ENCODE data around the gene KIF3B.
"Not testable (repeated sequence)": the region's sequence is repeated elsewhere in the genome, so short reads cannot be mapped to it uniquely, and the experiment has no call there.

Gene KIF3B

GRCh38 chr20:32327087-32327681 lies 49.7 kb downstream of the KIF3B start:
- no peak for DNase-seq (ENCODE audit: extremely low read depth in 1 of 2, low read depth in 1 of 2)

DNA sequence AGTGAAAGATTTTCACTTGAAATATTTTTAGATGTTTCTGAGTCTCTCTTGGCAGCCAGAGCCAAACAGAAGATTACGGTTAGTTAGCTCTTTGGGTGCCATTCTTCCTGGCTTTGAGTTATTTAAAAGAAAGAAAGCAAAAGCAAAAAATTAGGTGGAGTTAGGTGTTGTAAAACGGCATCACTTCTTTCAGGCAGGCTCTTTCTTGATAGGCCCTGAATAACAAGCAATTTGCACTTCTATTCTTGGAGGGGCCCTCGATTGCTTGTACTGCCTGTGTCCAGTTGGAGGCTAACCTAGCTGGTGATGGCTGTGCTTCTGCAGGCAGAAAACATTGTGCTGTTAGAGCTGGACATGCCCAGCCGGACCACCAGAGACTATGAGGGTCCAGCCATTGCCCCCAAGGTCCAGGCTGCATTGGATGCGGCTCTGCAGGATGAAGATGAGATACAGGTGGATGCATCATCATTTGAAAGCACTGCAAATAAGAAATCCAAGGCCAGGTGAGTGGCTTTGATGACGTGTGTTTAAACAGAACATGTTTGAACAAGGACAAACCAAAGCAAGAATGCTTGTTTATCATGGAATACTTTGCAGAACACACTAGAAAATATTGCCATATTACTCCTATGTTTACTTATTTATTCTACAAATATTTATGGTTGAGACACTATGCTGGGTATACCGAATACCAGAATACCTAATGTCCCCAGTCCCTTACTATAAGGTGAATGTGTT lies 52.5 kb downstream of the KIF3B start:
- no peak for DNase-seq (ENCODE audit: extremely low read depth in 1 of 2, low read depth in 1 of 2)

DNA sequence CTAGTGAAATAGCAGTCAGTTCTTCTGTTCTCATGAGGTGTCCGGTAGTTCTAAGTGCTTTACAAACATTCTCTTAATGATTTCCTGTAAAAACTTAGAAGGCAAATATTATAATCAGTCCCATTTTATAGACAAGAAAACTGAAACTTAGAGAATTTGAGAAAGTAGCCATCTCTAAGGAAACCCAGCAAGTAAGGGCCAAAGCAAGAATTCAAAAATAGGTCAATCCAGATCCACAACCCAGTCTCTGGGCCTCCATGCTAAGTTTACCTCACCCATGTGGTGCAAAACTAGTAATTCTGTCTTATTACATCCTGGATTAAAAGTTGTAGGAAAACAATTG lies 53.1 kb downstream of the KIF3B start:
- DNase-seq (ENCODE audit: extremely low read depth in 1 of 2, low read depth in 1 of 2), result no peak

- DNase-seq (ENCODE audit: extremely low read depth in 1 of 2, low read depth in 1 of 2), result no peak
Measured at GRCh38 chr20:32332614-32333013, 55.2 kb downstream of the KIF3B start.

DNA sequence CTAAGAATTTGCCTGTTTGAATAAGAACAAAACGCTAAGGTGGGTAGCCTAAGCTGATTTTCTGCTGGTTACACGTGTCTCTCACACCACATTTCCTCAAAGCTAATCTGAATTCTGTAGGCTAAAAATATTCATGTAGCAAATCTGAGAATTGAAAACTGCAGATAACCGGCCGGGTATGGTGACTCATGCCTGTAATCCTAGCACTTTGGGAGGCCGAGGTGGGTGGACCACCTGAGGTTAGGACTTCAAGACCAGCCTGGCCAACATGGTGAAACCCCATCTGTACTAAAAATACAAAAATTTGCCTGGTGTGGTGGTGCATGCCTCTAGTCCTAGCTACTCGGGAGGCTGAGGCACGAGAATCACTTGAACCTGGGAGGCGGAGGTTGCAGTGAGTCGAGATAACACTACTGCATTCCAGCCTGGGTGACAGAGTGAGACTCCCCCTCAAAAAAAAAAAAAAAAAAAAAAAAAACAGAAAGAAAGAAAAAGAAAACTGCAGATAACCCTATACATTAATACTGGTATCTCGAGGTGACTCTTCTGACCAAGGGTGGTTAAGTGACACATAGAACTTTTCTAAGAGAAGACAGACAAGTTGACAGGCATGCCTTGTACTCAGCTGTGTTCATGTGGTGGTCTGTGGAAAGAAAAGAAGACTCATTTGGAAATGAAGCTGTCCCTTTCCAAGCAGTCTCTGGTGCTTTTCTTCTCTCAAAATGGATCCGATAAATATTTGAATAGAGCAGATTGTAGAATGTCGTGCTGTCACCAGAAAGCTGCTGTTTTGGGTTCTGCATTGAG lies 55.9 kb downstream of the KIF3B start:
- peak; percentile 46 to 64 for DNase-seq (ENCODE audit: extremely low read depth in 1 of 2, low read depth in 1 of 2)

DNA sequence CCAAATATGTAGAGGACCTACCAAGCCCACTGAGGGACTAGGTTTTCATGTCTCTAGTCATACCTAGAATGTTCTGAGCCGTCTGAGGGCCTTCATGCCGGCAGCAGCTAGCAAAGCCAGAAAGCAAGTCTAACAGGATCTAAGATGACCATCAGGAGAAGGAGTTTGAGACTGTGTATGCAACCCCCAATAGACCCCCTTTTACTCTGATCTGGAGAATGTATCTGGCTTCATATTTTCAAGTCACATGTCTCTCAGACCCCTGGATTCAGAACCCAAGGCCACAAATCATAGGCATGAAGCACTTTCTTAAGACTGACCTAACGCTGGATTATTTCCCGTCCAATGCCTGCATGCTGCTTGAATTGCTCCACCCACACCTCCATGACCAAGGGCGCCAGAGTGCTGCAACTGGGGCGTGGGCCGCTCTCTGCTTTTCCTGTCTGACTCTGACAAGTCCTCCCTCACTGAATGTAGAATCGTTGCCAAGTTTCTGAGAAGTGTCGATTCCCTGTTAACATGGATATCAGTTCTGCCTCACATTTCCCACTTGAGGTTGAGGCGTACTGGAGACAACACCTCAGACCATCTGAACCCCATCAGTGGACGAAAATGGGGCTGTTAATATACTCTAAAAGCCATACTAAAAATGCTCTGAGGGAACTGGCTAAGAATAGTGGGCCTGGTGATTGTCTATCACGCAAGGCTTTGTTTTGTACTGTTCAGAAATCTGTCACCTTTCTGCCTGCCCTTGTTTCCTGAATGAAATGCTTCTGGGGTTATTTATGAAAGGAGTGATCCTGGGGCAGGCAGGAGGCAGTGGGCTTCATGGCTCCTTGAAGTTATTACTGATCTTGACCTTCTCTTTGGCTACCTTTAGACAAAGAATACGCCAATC lies 56.8 kb downstream of the KIF3B start:
- peak; percentile 33 to 57 for DNase-seq (ENCODE audit: extremely low read depth in 1 of 2, low read depth in 1 of 2)

- DNase-seq (ENCODE audit: extremely low read depth in 1 of 2, low read depth in 1 of 2), result no peak
Measured at GRCh38 chr20:32336918-32337347, 59.5 kb downstream of the KIF3B start.

DNA sequence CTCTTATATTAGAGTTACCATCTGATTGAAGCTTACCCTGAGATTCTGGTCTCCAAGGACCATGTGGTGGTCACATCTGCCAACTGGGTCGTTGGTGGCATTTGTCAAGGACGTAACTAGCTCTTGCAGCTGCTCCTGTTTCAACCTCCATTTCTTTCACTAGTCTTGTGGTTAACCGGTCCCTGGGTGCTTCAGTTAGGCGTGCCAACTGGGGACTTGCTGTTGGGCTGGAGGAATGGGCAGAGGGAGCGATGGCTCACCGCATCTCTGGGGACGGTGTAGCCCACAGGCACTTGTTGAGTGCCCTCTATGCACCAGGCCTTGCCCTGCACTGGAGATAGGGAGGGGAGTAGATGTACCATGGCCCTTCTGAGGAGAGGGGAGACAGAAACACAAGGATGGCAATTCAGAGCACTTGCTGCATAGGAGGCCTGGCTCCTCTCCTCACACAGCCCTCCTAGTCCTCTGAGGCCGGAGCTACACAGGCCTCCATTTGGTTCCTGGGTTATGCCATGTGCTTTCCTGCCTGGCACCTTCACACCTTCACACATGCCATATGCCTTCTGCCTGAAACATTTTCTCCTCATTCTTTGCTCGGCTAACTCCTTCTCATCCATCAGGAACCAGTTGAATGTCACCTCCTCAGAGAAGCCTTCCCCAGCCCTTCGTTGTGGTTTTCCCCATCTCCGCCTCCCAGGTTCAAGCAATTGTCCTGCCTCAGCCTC lies 60.6 kb downstream of the KIF3B start:
- DNase-seq (ENCODE audit: extremely low read depth in 1 of 2, low read depth in 1 of 2), result no peak

GRCh38 chr20:32338665-32339064 lies 61.2 kb downstream of the KIF3B start:
- DNase-seq (ENCODE audit: extremely low read depth in 1 of 2, low read depth in 1 of 2), result no peak

DNA sequence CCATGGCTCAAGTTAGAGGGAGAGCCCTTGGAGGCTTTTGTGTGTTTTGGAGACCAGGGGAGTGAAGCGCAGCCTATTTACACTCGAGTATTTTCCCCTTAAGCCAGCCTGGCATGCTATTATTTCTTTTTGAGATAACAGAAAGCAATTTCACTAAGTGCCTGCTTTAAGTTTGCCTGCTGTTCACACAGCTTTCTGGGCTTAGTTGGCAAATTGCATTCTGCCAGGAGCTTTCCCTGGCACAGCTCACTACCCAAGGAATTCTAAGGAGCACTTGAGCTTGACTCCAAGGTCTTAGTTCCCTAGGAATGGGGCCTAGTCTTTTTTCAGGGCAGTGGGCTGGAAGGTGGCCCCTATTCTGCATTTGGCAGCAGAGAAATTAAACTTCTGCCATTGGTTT lies 61.7 kb downstream of the KIF3B start:
- no peak for DNase-seq (ENCODE audit: extremely low read depth in 1 of 2, low read depth in 1 of 2)

DNA sequence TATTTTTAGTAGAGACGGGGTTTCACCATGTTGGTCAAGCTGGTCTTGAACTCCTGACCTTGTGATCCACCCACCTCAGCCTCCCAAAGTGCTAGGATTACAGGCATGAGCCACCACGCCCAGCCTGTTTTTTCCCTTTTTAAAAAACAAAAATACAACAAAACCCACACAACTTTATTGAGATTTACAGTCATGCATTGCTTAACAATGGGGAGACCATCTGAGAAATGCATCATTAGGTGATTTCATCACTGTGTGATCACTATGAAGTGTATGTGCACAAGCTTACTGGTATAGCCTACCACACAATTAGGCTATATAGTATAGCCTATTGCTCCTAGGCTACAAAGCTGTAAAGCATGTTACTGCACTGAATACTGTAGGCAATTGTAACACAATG lies 63.6 kb downstream of the KIF3B start:
- DNase-seq (ENCODE audit: extremely low read depth in 1 of 2, low read depth in 1 of 2), result not testable (repeated sequence)

DNA sequence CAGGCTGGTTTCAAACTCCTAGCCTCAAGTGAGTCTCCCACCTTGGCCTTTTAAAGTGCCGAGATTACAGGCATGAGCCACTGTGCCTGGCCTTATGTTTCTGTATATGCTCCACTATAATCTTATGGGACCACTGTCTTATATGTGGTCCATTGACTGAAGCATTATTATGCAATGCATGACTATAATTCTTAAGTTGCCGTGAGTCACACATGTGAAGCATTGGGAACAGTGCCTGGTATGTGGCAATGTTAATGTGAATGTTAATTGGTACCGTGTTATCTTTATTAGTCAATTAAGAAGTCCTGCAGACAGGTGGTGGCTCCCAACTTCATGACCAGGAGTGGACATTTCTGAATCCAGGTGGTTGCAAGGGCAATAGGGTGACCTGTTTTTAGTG lies 66.0 kb downstream of the KIF3B start:
- no peak for DNase-seq (ENCODE audit: extremely low read depth in 1 of 2, low read depth in 1 of 2)

GRCh38 chr20:32344835-32345506 lies 67.5 kb downstream of the KIF3B start:
- no peak for DNase-seq (ENCODE audit: extremely low read depth in 1 of 2, low read depth in 1 of 2)

DNA sequence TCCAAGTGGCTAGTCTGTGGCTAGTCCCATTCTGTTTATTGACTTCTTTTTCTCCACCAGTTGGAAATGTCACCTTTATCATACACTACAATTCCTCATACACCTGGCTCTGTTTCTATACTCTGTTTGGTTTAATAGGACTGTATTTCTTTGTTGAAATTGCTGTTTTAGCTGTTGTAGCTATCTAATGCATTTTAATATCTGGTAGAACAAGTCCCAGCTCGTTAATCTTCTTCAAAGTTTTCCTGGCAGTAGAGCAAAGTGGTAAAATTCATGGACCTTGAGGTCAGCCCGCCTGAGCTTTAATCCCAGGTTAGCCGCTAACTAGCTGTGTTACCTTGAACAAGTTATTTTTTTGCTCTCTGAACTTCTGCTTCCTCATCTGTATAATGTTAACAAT lies 70.8 kb downstream of the KIF3B start:
- no peak for DNase-seq (ENCODE audit: extremely low read depth in 1 of 2, low read depth in 1 of 2)

DNA sequence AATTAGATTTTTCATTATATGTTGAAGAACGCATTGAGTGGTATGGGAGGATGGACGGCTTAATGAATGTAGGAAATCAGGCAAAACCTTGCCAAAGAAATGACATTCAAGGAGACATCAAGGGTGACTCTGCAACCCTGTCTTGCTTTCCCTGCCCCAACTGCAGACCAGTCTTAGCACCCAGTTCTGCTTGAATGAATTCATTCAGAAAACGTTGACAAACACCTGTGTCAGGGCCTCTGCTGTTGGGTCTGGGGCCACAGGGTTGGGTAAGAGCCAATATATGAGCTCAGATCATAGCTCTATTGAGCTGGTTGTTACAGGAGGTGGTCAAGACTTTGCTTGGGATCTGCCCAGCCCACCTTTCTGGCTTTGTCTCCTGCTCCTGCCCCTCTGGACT lies 73.0 kb downstream of the KIF3B start:
- DNase-seq (ENCODE audit: extremely low read depth in 1 of 2, low read depth in 1 of 2), result no peak

- DNase-seq (ENCODE audit: extremely low read depth in 1 of 2, low read depth in 1 of 2), result no peak
Measured at GRCh38 chr20:32352121-32352720, 74.8 kb downstream of the KIF3B start.

GRCh38 chr20:32353848-32354496 lies 76.5 kb downstream of the KIF3B start:
- DNase-seq (ENCODE audit: extremely low read depth in 1 of 2, low read depth in 1 of 2), result no peak

GRCh38 chr20:32354592-32355416 lies 77.4 kb downstream of the KIF3B start:
- no peak for DNase-seq (ENCODE audit: extremely low read depth in 1 of 2, low read depth in 1 of 2)

Data from stimulated activated CD8-positive, alpha-beta memory T cell treated with anti-CD3 and anti-CD28 coated beads, Interleukin-7, amount 100 ng/mL, for 48 hours (primary cell).